H9 (cell line): ENCODE measurements around the gene CLEC10A. TPM values are rescaled to one million over a fixed set of nuclear protein-coding genes. Genes with fewer than 3 reads are reported as not detected.

Source experiments
- DNase-seq: peaks from one replicate; pipeline ENCODE4 v3.0.0-alpha.2; 2017
- H2AFZ ChIP-seq: one replicate; pipeline ENCODE4 v1.6.1; 2013; ENCODE audit warnings: mild to moderate bottlenecking, low read length, control low read depth, moderate library complexity
- H2AK5ac ChIP-seq: 2 replicates; pipeline ENCODE4 v1.6.1; 2013; ENCODE audit warnings: low read length, control low read depth, mixed read lengths; ENCODE audit not compliant: insufficient read length
- H2BK120ac ChIP-seq: one replicate; pipeline ENCODE4 v1.6.1; 2013; ENCODE audit warnings: low read depth, mild to moderate bottlenecking, low read length, control low read depth, inconsistent platforms; ENCODE audit not compliant: poor library complexity, severe bottlenecking
- H2BK12ac ChIP-seq: 2 replicates; pipeline ENCODE4 v1.6.1; 2013; ENCODE audit warnings: low read length, control low read depth, mixed read lengths, low read depth; ENCODE audit not compliant: insufficient read length
- H2BK15ac ChIP-seq: 2 replicates; pipeline ENCODE4 v1.6.1; 2013; ENCODE audit warnings: low read depth, low read length, control low read depth
- H2BK20ac ChIP-seq: one replicate; pipeline ENCODE4 v1.6.1; 2013; ENCODE audit warnings: low read depth, mild to moderate bottlenecking, low read length, control low read depth, inconsistent platforms; ENCODE audit not compliant: poor library complexity, severe bottlenecking
- H2BK5ac ChIP-seq: 2 replicates; pipeline ENCODE4 v1.6.1; 2013; ENCODE audit warnings: low read length, control low read depth, mixed read lengths; ENCODE audit not compliant: insufficient read length
- H3K14ac ChIP-seq: 2 replicates; pipeline ENCODE4 v1.6.1; 2013; ENCODE audit warnings: low read length, control low read depth; ENCODE audit not compliant: insufficient read depth
- H3K18ac ChIP-seq: 2 replicates; pipeline ENCODE4 v1.6.1; 2013; ENCODE audit warnings: low read depth, mild to moderate bottlenecking, mixed read lengths, low read length, control low read depth; ENCODE audit not compliant: insufficient read length
- H3K23ac ChIP-seq: 2 replicates; pipeline ENCODE4 v1.6.1; 2013; ENCODE audit warnings: low read length, control low read depth, mixed read lengths, low read depth; ENCODE audit not compliant: insufficient read length
- H3K23me2 ChIP-seq: 2 replicates; pipeline ENCODE4 v1.6.1; 2013; ENCODE audit warnings: low read depth, mild to moderate bottlenecking, mixed read lengths, low read length, control low read depth; ENCODE audit not compliant: insufficient read length, poor library complexity, severe bottlenecking
- H3K27ac ChIP-seq: 2 replicates; pipeline ENCODE4 v1.5.1; 2013; ENCODE audit warnings: low read length, control low read depth, mixed read lengths, low read depth; ENCODE audit not compliant: insufficient read length
- H3K27me3 ChIP-seq: 2 replicates; pipeline ENCODE4 v1.6.1; 2013; ENCODE audit warnings: low read length, control low read depth, inconsistent platforms; ENCODE audit not compliant: insufficient read depth
- H3K4ac ChIP-seq: 2 replicates; pipeline ENCODE4 v1.6.1; 2013; ENCODE audit warnings: low read depth, mild to moderate bottlenecking, control low read depth, inconsistent platforms, low read length, moderate library complexity
- H3K4me1 ChIP-seq: 2 replicates; pipeline ENCODE4 v1.6.1; 2013; ENCODE audit warnings: low read length, control low read depth, inconsistent platforms; ENCODE audit not compliant: insufficient read depth
- H3K4me2 ChIP-seq: 2 replicates; pipeline ENCODE4 v1.6.1; 2013; ENCODE audit warnings: low read length, control low read depth, mixed read lengths; ENCODE audit not compliant: insufficient read length, insufficient read depth
- H3K56ac ChIP-seq: 2 replicates; pipeline ENCODE4 v1.6.1; 2013; ENCODE audit warnings: low read depth, mild to moderate bottlenecking, mixed read lengths, low read length, control low read depth; ENCODE audit not compliant: insufficient read length
- H3K79me1 ChIP-seq: 2 replicates; pipeline ENCODE4 v1.6.1; 2013; ENCODE audit warnings: low read depth, mild to moderate bottlenecking, moderate library complexity, low read length, control low read depth, inconsistent platforms; ENCODE audit not compliant: insufficient read depth, poor library complexity, severe bottlenecking
- H3K79me2 ChIP-seq: 2 replicates; pipeline ENCODE4 v1.6.1; 2013; ENCODE audit warnings: low read length, control low read depth, inconsistent platforms; ENCODE audit not compliant: insufficient read depth
- H3K9ac ChIP-seq: 2 replicates; pipeline ENCODE4 v1.6.1; 2013; ENCODE audit warnings: low read length, control low read depth, mixed read lengths; ENCODE audit not compliant: insufficient read length; ENCODE audit errors: extremely low read depth
- H3K9me3 ChIP-seq: one replicate; pipeline ENCODE4 v1.6.1; 2013; ENCODE audit warnings: low read depth, low read length, inconsistent platforms; ENCODE audit not compliant: control insufficient read depth
- H3T11ph ChIP-seq: one replicate; pipeline ENCODE4 v1.6.1; 2013; ENCODE audit warnings: mild to moderate bottlenecking, low read length, control low read depth, inconsistent platforms
- H4K20me1 ChIP-seq: one replicate; pipeline ENCODE4 v1.6.1; 2013; ENCODE audit not compliant: control insufficient read depth, insufficient read length, insufficient read depth
- H4K5ac ChIP-seq: 2 replicates; pipeline ENCODE4 v1.6.1; 2013; ENCODE audit warnings: low read depth, mild to moderate bottlenecking, mixed read lengths, low read length, control low read depth; ENCODE audit not compliant: insufficient read length
- H4K8ac ChIP-seq: replicated peaks from 2 replicates; pipeline ENCODE4 v1.6.1; 2013; ENCODE audit warnings: low read length, control low read depth, mixed read lengths, low read depth; ENCODE audit not compliant: insufficient read length
- H4K91ac ChIP-seq: 2 replicates; pipeline ENCODE4 v1.6.1; 2013; ENCODE audit warnings: low read depth, mild to moderate bottlenecking, moderate library complexity, mixed read lengths, low read length, control low read depth; ENCODE audit not compliant: insufficient read length
- H3K27ac Mint-ChIP-seq, 3 experiments: 2 replicates in 2 of 3; 3 replicates in 1 of 3; pipeline ENCODE4 v1.8.0; 2020 to 2021; ENCODE audit warnings: mixed read lengths in 3 of 3, mild to moderate bottlenecking in 1 of 3, moderate library complexity in 1 of 3
- H3K27me3 Mint-ChIP-seq: 2 replicates; pipeline ENCODE4 v1.8.0; 2021; ENCODE audit warnings: low read depth, mild to moderate bottlenecking, moderate library complexity, mixed read lengths
- H3K36me3 Mint-ChIP-seq, 3 experiments: 2 replicates in 2 of 3; 3 replicates in 1 of 3; pipeline ENCODE4 v1.8.0; 2020 to 2021; ENCODE audit warnings: low read depth in 3 of 3, mixed read lengths in 3 of 3; ENCODE audit not compliant: insufficient read depth in 1 of 3
- H3K4me1 Mint-ChIP-seq, 2 experiments: 2 replicates each; pipeline ENCODE4 v1.8.0; 2020; ENCODE audit warnings: mixed read lengths in 2 of 2
- H3K4me3 Mint-ChIP-seq, 2 experiments: 2 replicates in 1 of 2; 3 replicates in 1 of 2; pipeline ENCODE4 v1.8.0; 2020 to 2021; ENCODE audit warnings: mild to moderate bottlenecking in 2 of 2, mixed read lengths in 2 of 2, moderate library complexity in 1 of 2
- H3K9me3 Mint-ChIP-seq, 2 experiments: 2 replicates in 1 of 2; 3 replicates in 1 of 2; pipeline ENCODE4 v1.8.0; 2020; ENCODE audit warnings: mild to moderate bottlenecking in 2 of 2, mixed read lengths in 2 of 2, moderate library complexity in 1 of 2
- CTCF ChIP-seq: fragments of 200-600 bp; sonication (generic); conservative IDR thresholded peaks from 3 replicates; pipeline ENCODE4 v1.8.0; 2021; ENCODE audit warnings: antibody characterized with exemption, mild to moderate bottlenecking
- WGBS: extraction: QIAGEN DNeasy Blood & Tissue Kit; methylation state at CpG from one replicate; pipeline ENCODE4 v1.1.7; 2013; ENCODE audit warnings: missing lambda C conversion rate, low lambda C conversion rate, mixed read lengths; ENCODE audit not compliant: insufficient read length; ENCODE audit errors: extremely low coverage; 5-methylcytosine and 5-hydroxymethylcytosine counted together
- total RNA-seq: library from RNA; stranded (reverse); gene quantifications from 2 replicates; pipeline ENCODE4 v1.2.1, GENCODE V29; 2021

Gene CLEC10A
- total RNA-seq, 1 experiment from 2014 or later = not detected

GRCh38 chr17:7063518-7064094 lies 16.4 kb downstream of the CLEC10A start:
- H4K91ac ChIP-seq = no peak overlapping the region
- no peaks in the 10 kb centered on the region for H3K27me3 ChIP-seq
- no peak overlapping the region for H2BK5ac ChIP-seq
- no peak overlapping the region for H3K4me2 ChIP-seq
- no CpG with 5 or more reads among the region's 6 CpGs for WGBS
- H3K79me2 ChIP-seq = no peaks in the 10 kb centered on the region
- H2BK12ac ChIP-seq = no peak overlapping the region
- H4K20me1 ChIP-seq = no peaks in the 10 kb centered on the region
- no peak overlapping the region for H3K27ac ChIP-seq
- no peak overlapping the region for H2BK15ac ChIP-seq
- H3K4me1 ChIP-seq = no peaks in the 10 kb centered on the region
- no peak overlapping the region for H4K5ac ChIP-seq
- DNase-seq = no peak
- Mint-ChIP-seq H3K4me1 (peaks cover 3 to 4% of the 10 kb centered on the region in 2 experiments; a peak in 3 of 4 replicates), H3K4me3 (no peak overlapping the region; a peak in 1 of 5 replicates), H3K27me3 (peaks cover 39% of the 10 kb centered on the region), H3K27ac (peak overlapping the region in 1 of 3 experiments; percentile 34; a peak in 1 of 7 replicates), H3K36me3 (peaks cover 4 to 6% (median 5%) of the 10 kb centered on the region in 3 experiments; a peak in 5 of 7 replicates), H3K9me3 (peaks cover 19% of the 10 kb centered on the region in 2 experiments)
- no peak overlapping the region for H2AK5ac ChIP-seq
- no peak overlapping the region; the same call in 1 of the 2 replicates for H3K14ac ChIP-seq
- H3K9me3 ChIP-seq = no peaks in the 10 kb centered on the region
- H2AFZ ChIP-seq = no peak overlapping the region
- no peaks in the 10 kb centered on the region for H3K23me2 ChIP-seq
- no peak overlapping the region for H3K4ac ChIP-seq
- no peaks in the 10 kb centered on the region for H3K79me1 ChIP-seq
- H3K23ac ChIP-seq = no peak overlapping the region
- no peak overlapping the region for H3T11ph ChIP-seq
- H2BK120ac ChIP-seq = no peak overlapping the region
- H3K18ac ChIP-seq = no peak overlapping the region
- H3K9ac ChIP-seq = no peak overlapping the region
- H4K8ac ChIP-seq = no peak overlapping the region
- no peak for TF ChIP-seq CTCF
- H2BK20ac ChIP-seq = no peak overlapping the region
- no peak overlapping the region for H3K56ac ChIP-seq
